Peyer's patch (tissue), 4 donors: Measurements from ENCODE around the gene FLNA.

ENCODE experiments used
- POLR2A ChIP-seq, 2 donors: fragments of 450-650 bp; IDR thresholded peaks; one replicate each; pipeline ENCODE4 v1.5.1; 2017; ENCODE audit warnings: antibody characterized with exemption in 2 of 2, mild to moderate bottlenecking in 2 of 2, moderate library complexity in 2 of 2
- TF ChIP-seq, protein P1 (sequence below), 6 experiments: fragments of 450-650 bp in 4 of 6; fragments of 200-600 bp in 2 of 6; sonication (generic) in 1 of 6; IDR thresholded peaks; one replicate each; pipeline ENCODE4 v1.5.1; 2017 to 2019; ENCODE audit warnings: antibody characterized with exemption in 6 of 6, mild to moderate bottlenecking in 3 of 6, moderate library complexity in 1 of 6

DNA sequence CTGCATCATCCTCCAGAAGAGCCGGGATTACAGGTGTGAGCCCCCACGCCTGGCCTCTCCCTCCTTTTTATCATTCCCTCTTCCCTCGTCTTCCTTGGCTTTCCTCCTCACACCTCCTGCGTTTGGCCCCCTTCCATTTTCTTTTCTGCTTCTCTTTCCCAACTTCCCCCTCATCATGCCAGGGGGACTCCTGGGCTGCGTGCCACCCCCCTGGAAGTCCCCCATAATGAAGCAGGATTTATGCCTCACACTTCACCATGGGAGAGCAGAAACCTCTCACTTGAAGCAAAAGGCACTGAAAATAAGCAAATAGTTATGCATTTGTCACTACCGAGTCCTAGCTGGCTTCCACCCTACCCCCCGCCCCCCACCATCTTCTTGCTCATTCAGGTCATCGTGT is 71.0 kb downstream of the FLNA start:
- no peak for TF ChIP-seq POLR2A (IDR thresholded peaks at IDR 0.05)
- TF ChIP-seq, protein P1, sequence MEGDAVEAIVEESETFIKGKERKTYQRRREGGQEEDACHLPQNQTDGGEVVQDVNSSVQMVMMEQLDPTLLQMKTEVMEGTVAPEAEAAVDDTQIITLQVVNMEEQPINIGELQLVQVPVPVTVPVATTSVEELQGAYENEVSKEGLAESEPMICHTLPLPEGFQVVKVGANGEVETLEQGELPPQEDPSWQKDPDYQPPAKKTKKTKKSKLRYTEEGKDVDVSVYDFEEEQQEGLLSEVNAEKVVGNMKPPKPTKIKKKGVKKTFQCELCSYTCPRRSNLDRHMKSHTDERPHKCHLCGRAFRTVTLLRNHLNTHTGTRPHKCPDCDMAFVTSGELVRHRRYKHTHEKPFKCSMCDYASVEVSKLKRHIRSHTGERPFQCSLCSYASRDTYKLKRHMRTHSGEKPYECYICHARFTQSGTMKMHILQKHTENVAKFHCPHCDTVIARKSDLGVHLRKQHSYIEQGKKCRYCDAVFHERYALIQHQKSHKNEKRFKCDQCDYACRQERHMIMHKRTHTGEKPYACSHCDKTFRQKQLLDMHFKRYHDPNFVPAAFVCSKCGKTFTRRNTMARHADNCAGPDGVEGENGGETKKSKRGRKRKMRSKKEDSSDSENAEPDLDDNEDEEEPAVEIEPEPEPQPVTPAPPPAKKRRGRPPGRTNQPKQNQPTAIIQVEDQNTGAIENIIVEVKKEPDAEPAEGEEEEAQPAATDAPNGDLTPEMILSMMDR (IDR thresholded peaks at IDR 0.05), result no peak
